Adrenal gland (tissue), 5 donors: ENCODE results near the gene COL4A1.

Experiments used
- POLR2A ChIP-seq, 2 donors: fragments of 450-650 bp; IDR thresholded peaks; one replicate each; pipeline ENCODE4 v1.6.1; 2017; ENCODE audit warnings: antibody characterized with exemption in 2 of 2, mild to moderate bottlenecking in 2 of 2, moderate library complexity in 1 of 2
- TF ChIP-seq, protein P1 (sequence below), 6 experiments: fragments of 450-650 bp in 4 of 6; fragments of 200-600 bp in 2 of 6; sonication (generic) in 1 of 6; IDR thresholded peaks; 1 replicate in 5 of 6; 2 replicates in 1 of 6; pipeline versions ENCODE4 v1.5.1 to v1.8.0; 2016 to 2021; ENCODE audit warnings: antibody characterized with exemption in 6 of 6, mild to moderate bottlenecking in 2 of 6, moderate library complexity in 1 of 6
- donor health status: DM: no; HTN: no; CAD: no.

- TF ChIP-seq POLR2A (IDR thresholded peaks at IDR 0.05): no peak
- TF ChIP-seq, protein P1, sequence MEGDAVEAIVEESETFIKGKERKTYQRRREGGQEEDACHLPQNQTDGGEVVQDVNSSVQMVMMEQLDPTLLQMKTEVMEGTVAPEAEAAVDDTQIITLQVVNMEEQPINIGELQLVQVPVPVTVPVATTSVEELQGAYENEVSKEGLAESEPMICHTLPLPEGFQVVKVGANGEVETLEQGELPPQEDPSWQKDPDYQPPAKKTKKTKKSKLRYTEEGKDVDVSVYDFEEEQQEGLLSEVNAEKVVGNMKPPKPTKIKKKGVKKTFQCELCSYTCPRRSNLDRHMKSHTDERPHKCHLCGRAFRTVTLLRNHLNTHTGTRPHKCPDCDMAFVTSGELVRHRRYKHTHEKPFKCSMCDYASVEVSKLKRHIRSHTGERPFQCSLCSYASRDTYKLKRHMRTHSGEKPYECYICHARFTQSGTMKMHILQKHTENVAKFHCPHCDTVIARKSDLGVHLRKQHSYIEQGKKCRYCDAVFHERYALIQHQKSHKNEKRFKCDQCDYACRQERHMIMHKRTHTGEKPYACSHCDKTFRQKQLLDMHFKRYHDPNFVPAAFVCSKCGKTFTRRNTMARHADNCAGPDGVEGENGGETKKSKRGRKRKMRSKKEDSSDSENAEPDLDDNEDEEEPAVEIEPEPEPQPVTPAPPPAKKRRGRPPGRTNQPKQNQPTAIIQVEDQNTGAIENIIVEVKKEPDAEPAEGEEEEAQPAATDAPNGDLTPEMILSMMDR (IDR thresholded peaks at IDR 0.05): no peak
Observed at GRCh38 chr13:110221406-110222117, 85.4 kb downstream of the COL4A1 start.
